Medulla oblongata (tissue), 1 donor: Measurements from ENCODE around the gene XDH.

ENCODE experiments used
- DNase-seq: peaks from one replicate; pipeline ENCODE4 v3.0.0-alpha.2; 2015; ENCODE audit errors: extremely low spot score

Gene XDH

DNA sequence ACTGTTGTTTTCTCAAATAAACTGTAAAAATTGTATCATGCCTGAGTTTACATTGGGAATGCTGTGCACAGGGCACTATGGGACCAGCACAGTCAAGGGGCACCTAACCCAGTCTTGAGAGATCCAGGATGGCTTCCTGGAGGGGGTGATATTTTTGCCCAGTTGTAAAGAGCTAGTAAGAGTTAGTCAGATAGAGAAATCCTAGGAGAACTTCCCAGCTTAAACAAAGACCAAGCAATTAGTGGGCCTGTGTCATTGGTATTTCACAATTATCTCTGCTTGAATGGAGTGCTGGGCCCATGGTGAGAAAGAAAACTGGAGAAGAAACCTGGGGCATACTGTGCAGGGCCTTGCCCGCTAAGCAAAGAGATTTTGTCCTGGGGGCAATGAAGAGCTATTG is 12.2 kb downstream of the XDH start:
- no peak for DNase-seq

GRCh38 chr2:31401580-31401979 is 13.0 kb downstream of the XDH start:
- no peak for DNase-seq

DNA sequence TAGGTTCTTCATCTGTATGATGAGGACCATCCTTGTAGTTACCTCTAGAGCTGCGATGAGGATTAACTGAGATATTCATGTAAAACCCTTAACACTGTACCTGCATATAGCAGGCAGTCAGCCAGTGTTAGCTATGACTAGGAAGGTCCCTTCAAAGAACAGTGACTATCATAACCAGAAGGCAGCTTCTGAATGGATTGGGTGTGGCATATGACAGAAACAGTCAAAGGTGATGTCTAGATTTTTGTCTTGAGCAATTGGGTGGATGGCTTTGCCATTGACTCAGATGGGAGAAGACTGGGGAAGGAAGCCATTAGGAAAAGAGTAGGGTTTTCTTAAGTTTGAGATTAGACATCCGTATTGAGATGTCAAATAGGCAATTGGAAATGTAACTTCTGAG is 15.7 kb downstream of the XDH start:
- no peak for DNase-seq

DNA sequence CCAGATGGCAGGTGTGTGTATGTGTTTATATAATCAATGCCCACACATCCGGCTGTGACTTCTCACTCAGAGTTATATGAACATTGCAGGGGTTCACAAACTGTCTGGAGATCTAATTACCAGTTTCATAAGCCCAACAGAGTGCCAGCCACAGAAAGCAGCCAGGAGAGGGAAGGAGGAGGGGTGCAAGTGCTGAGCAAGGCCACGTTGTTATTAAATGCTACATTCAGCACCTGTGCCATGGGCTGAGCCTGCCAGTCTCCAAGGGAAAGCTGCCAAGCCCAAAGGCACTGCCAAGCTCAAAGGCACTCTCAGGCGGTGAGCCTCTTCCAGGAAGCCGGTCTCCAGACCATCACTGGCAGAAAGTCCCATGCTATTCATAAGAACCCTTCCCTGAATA is 17.4 kb downstream of the XDH start:
- DNase-seq = peak; percentile 23

GRCh38 chr2:31390324-31390723 is 24.2 kb downstream of the XDH start:
- DNase-seq = no peak

GRCh38 chr2:31388736-31389135 is 25.8 kb downstream of the XDH start:
- DNase-seq = no peak

DNA sequence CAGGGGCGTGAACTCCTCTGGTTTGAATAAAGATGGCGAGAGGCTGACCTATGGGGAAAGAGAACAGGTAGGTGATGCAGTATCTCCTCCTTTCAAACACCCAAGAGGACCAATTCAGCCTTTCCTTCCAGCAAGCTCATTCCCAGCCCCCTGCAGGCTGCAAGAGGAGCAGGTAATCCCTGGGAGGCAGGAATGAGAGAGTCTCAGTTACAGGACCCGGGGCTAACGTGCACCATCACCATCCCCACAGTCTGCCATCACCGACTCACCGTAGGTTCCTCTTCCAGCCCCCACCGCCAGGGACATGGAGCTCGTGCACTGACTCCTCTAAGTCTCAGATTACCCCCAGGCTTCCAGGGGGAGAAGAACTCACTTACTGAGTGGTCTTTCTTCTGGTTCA is 26.7 kb downstream of the XDH start:
- DNase-seq = no peak

GRCh38 chr2:31386648-31387047 is 27.9 kb downstream of the XDH start:
- no peak for DNase-seq

- DNase-seq = no peak
Measured at GRCh38 chr2:31386172-31386571, 28.4 kb downstream of the XDH start.

- DNase-seq = no peak
Measured at GRCh38 chr2:31384771-31385276, 29.7 kb downstream of the XDH start.

DNA sequence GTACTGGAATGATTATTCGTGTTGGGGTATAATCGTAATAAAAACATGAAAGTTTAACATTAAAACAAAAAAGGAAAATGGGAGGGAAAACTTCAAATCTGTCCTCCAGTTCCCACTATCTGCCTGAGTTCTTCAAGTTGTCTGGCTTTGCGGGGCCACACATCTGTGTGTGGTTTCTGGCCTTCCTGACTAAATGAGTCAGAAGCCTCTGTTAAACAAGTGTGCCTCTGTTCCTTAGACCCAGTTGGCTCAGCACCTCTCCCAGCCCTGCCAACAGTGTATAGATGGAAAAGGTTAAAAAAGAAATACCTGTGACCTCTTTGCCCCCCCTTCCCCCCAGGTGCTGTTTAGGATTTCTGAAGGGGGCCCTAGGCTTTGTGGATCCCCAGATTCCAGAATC is 30.2 kb downstream of the XDH start:
- no peak for DNase-seq

DNA sequence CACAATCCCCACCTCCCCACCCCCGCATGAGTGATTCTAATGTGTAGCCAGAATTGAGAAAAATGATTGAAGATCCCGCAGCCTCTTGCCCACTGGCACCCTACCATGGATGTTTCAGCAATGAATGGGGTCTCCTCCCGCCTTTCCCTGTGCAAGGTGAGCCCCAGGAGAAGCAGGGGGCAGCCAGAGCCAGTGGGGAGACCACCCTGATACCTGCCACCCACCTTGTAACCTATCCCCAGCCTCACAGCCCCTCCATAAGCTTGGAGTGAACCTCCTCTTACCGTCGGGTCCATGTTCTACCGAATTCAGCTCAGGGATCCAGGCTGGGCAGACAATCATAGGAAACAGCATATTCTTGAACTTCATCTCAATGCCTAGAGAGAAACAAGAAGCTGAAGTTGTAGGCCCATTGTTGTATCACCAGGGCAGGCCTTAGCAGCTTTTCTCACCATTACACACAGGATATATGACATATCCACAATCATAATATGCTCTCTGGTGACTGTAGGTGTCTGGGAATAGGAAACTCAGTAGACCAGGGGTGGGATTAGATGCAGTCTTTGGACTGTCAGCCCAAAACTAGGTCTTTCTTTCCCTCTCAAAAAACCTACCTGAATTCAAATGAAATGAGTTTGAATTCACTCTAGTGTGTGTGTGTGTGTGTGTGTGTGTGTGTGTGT is 30.9 kb downstream of the XDH start:
- no peak for DNase-seq

DNA sequence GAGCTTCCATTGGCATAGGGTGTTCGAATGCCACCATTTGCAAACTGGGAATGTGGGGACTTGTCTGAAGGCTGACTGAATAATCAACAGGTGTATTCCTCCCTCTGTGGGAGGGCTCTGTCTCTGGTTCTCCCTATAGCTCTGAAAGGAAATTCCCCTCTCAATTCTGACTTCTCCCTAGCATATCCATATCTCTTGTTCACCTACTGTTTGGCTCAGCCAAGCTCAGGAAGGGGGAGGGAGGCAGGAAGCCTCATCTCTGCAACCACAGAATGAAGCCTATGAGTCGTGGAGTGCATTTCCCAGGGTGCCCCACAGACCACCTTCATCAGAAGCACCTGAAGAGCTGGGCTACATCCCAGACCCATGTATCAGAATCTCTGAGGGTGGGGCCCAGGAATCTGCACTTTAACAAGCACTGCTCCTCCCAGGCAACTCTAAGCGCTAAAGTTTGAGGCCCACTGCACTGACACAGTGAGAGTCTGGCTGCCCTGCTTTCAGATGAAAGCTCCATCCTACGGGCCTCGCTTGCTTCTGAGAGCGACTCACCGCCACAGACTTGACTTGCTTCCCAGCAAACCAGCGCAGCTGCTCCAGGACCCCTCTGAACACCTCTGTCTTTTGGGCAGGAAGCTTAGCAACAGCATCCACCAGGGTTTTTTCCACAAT is 32.0 kb downstream of the XDH start:
- no peak for DNase-seq

DNA sequence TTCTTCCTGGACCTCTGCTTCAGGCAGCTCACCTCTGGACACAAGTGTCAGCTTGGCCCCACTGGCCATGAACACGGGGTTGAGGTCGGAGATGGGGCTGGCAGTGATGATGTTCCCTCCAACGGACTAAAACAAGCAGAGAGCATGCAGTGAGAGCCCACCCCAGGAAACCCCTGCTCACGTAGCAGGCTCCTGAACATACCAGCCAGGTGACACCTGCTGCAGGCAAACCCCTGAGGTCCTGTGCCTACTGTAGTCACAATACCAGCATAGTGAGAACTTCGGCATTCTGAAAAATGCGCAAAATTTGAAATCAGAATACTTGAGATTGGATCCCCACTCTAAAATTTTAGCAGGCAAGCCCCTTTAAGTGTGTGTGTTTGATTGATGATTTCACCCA is 32.9 kb downstream of the XDH start:
- no peak for DNase-seq

DNA sequence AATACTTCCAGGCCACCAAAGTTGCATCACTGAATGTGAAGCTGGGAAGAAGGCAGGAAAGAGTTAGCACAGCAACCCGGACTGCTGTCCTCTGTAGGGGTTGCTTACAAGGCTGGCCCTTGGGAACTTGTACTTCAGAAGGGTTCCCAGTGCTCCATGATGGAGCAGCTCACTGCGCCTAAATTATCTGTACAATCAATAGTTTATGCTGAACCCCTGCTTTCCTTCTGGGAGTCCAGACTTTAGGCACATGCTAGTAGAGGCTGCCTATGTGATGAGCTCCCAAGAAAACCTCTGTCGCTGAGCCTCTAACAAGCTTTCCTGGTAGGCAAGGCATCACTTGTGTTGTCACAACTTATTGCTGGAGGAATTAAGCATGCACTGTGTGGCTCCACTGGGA is 34.3 kb downstream of the XDH start:
- DNase-seq = no peak

DNA sequence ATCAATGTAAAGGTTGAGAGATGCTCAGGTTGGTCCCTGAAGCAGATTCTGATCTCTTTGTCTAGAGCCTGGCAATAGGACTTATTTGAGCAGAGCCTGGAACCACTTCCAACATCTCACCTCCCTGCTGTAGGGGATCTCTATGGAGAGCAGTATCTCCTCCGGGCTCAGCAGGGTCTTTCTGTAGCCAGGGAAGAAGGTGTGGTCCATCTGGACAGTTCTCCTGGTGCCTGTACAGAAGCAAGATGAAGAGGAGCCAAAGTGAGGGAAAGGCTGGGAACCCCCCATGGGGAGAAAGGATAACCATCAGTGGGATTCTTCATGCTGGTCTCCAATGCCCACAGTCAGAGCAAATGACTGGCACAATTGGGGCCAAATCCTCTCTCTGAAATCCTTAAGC is 34.8 kb downstream of the XDH start:
- DNase-seq = no peak

DNA sequence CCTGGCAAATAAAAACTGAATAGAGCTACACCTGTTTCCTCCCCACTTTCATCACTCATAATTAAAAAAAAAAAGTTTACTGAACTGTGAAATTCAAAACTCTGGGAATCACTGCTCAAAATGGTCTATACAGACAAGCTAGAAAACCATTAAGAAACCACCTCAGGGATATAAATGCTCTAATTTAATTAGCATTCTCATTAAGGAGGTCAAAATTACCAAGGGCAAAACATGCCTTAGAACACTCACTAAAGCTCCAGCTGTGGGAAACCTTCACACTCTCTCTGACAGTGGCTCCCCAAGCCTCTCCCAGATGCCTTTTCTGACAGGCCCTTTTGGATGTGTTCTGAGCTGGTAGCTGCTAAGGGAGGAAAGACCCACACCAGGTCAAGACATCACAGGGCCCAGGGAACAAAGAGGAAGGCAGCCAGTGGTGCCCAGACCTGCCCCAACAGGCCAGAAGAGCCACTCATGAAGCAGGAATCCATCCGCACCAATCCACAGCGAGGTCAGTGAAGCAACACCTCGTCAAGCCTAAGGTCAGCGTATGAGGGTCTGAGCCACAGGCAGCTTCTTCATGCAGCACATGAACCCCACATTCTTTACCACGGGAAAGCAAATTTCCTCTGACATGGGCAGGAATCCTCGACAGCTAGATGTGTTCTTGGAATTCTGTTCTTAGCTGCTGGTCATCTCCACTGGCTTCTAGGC is 35.6 kb downstream of the XDH start:
- no peak for DNase-seq

GRCh38 chr2:31378389-31378788 is 36.2 kb downstream of the XDH start:
- DNase-seq = no peak

DNA sequence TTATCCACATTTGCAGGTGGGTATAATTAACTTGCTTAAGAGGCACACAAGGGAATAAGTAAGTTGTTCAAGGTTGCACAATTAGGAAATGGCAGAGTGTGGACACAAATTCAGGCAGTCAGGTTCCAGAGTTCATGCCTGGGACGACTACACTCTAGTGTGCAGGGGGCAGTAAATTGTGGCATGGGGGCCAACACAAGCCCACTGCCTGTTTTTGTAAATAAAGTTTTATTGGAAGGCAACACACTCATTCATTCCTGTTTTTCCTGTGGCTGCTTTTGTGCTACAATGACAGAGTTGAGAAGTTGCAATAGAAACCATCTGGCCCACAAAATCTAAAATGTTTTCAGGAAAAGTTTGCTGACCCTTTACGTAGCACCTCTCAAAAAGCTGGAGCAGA is 41.4 kb downstream of the XDH start:
- no peak for DNase-seq

- no peak for DNase-seq
Measured at GRCh38 chr2:31372097-31372496, 42.4 kb downstream of the XDH start.

DNA sequence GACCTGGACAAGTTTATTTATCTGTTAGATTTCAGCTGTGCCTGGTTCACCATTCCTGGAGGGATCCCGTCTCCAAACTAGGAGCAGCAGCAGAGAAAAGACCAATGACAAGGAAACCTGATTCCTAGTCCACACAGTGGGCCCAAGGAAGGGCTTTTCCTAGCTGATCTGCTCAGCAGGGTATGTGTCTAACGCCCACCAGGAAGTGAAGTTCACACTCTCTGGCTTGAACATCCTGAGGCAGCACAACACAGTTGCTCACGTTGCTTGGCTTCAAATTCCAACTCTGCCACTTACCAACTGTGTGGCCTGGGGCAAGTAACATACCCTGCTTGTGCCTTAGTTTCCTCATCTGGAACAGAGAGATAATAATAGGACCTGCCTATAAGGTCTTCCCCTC is 42.9 kb downstream of the XDH start:
- no peak for DNase-seq

DNA sequence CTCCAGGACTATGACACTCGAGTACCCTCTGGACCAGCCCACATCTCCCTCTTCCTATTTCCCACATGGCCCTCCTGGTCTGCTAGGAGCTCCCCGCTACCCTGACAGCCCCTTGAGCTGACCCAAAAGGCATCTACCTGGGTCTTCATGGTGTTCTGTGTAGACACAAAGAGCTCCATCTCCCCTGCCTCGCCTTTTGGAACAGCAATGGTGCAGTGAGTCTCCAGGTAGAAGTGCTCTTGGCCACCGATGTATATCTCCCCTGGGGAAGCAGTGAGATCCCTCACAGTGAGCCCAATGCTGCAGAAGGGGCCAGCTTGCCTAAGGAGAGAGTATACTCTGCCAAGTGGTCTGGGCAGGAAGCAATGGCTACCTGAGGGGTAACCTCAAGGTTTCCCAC is 47.8 kb downstream of the XDH start:
- no peak for DNase-seq
